Lower leg skin (tissue), 4 donors: ENCODE data around the gene CLIC3. TPM values are rescaled to one million over a fixed set of nuclear protein-coding genes. Genes with fewer than 3 reads are reported as not detected.

Experiments used
- DNase-seq, 2 donors: peaks; one replicate each; pipeline ENCODE4 v3.0.0-alpha.2; 2019; ENCODE audit warnings: low spot score in 2 of 2
- H3K4me3 ChIP-seq: fragments of 200-600 bp; sonication (generic); 2 replicates; pipeline ENCODE4 v1.5.1; 2017; ENCODE audit warnings: mild to moderate bottlenecking, low read depth; ENCODE audit not compliant: poor library complexity, severe bottlenecking
- CTCF ChIP-seq, 3 donors: fragments of 450-650 bp; IDR thresholded peaks; one replicate each; pipeline ENCODE4 v1.5.1; 2016; ENCODE audit warnings: antibody characterized with exemption in 3 of 3, mild to moderate bottlenecking in 3 of 3, moderate library complexity in 2 of 3
- POLR2A ChIP-seq, 2 donors: fragments of 450-650 bp; IDR thresholded peaks; one replicate each; pipeline ENCODE4 v1.6.1; 2016 to 2017; ENCODE audit warnings: antibody characterized with exemption in 2 of 2, mild to moderate bottlenecking in 1 of 2, moderate library complexity in 1 of 2
- WGBS, 2 donors: methylation state at CpG; one replicate each; pipeline ENCODE4 v1.1.5; 2018; 5-methylcytosine and 5-hydroxymethylcytosine counted together
- intact Hi-C: fragments of 100-400 bp; cut with DNase I; formaldehyde crosslinking; loops from one replicate; pipeline ENCODE4 v1.15.0; 2023; ENCODE audit warnings: low total_unique reads
- total RNA-seq, 4 donors: library from RNA; depleted of rRNA; stranded (reverse); fragments of >200 nt; gene quantifications; one replicate each; pipeline ENCODE4 v1.1.0, GENCODE V29; 2016

CLIC3 gene
- total RNA-seq, 4 donors from 2014 or later, result 114 to 328 (median 163) TPM

GRCh38 chr9:136950656-136951276 lies 45.6 kb downstream of the CLIC3 start:
- WGBS, 2 donors, result 46 to 54% methylated on average over 9 of the region's 9 CpGs
- H3K4me3 ChIP-seq, result no peak overlapping the region
- intact Hi-C loops, result no loop called here
- DNase-seq, result no peak
- TF ChIP-seq POLR2A (IDR thresholded peaks at IDR 0.05), result no peak
- no peak for TF ChIP-seq CTCF (IDR thresholded peaks at IDR 0.05)

GRCh38 chr9:136949817-136950655 lies 46.3 kb downstream of the CLIC3 start:
- DNase-seq, result peak; percentile 92 to 99
- intact Hi-C loops, result loop anchor here (2.0 to 10.0 kb wide), 2 partner anchors 55 to 95 kb away; partner anchors contain the start of gene MAMDC4
- peak overlapping the region; percentile 33 for H3K4me3 ChIP-seq
- TF ChIP-seq CTCF (IDR thresholded peaks at IDR 0.05), result no peak
- no peak for TF ChIP-seq POLR2A (IDR thresholded peaks at IDR 0.05)
- 2 to 17% methylated on average over 14 to 61 of the region's 63 CpGs for WGBS, 2 donors

- intact Hi-C loops, result loop anchor here (2.0 to 10.0 kb wide), 2 partner anchors 55 to 95 kb away; partner anchors contain the start of gene MAMDC4
- 14 to 22% methylated on average over 19 to 20 of the region's 22 CpGs for WGBS, 2 donors
- DNase-seq, result no peak
Measured at GRCh38 chr9:136949239-136949816, 47.0 kb downstream of the CLIC3 start.

GRCh38 chr9:136947955-136948510 lies 48.3 kb downstream of the CLIC3 start:
- intact Hi-C loops, result loop anchor here (2.0 to 10.0 kb wide), 2 partner anchors 53 to 93 kb away; partner anchors contain the start of gene MAMDC4
- no peak for DNase-seq

More at GRCh38 chr9:136949239-136949816, 47.0 kb downstream of the CLIC3 start:
- no peak for TF ChIP-seq POLR2A (IDR thresholded peaks at IDR 0.05)
- TF ChIP-seq CTCF (IDR thresholded peaks at IDR 0.05), result no peak
- H3K4me3 ChIP-seq, result peak overlapping the region; percentile 33

More at GRCh38 chr9:136947955-136948510, 48.3 kb downstream of the CLIC3 start:
- TF ChIP-seq POLR2A (IDR thresholded peaks at IDR 0.05) (no peak), CTCF (IDR thresholded peaks at IDR 0.05) (no peak)
- 34 to 39% methylated on average over 12 to 14 of the region's 15 CpGs for WGBS, 2 donors
- no peak overlapping the region for H3K4me3 ChIP-seq
